ENCODE data around the gene SNX14. TPM values are rescaled to one million over a fixed set of nuclear protein-coding genes. Genes with fewer than 3 reads are reported as not detected.

The SNX14 gene
- total RNA-seq, 1 experiment from 2014 or later, result 84.8 TPM

DNA sequence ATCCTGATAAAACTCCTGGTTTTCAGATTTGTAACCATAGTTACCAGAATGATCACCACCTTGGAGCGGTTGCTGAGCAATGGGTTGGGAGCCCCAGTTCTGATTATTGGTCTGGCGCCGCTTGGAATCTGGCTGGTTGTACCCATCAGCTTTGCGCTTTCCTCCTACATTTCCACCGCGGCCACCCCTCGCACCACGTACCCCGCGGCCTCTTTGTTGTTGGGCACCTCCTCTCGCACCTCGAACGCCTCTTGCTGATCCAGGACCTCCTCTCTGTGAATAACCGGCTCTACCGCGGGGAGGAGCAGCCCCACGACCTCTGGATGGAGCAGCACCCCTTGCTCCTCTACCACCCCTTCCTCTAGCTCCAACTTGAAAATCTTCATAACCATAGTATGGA lies 21.1 kb upstream of the SNX14 start:
- POLR2A ChIA-PET, result no interaction called here
- Histone ChIP-seq H3K79me2 (ENCODE audit: insufficient read depth, low read length) (peaks cover 94% of the 10 kb centered on the region), H3K27ac (ENCODE audit: low read depth, low read length) (no peak overlapping the region), H4K20me1 (ENCODE audit: insufficient read depth) (peaks cover 48% of the 10 kb centered on the region), H3K9ac (ENCODE audit: low read length) (no peak overlapping the region), H3K4me3 (replicated peaks in 1 of 2; ENCODE audit: low read depth in 1 of 2, low read length in 2 of 2) (no peak overlapping the region), H2AFZ (ENCODE audit: low read depth, low read length, poor library complexity, severe bottlenecking) (no peak overlapping the region), H3K27me3 (ENCODE audit: insufficient read depth, low read length) (no peaks in the 10 kb centered on the region), H3K4me1 (ENCODE audit: control insufficient read depth in 1 of 2, insufficient read depth in 2 of 2, low read length in 2 of 2) (no peaks in the 10 kb centered on the region), H3K4me2 (ENCODE audit: low read length) (no peak overlapping the region), H3K9me3 (ENCODE audit: control insufficient read depth in 1 of 2, insufficient read depth in 1 of 2, low read depth in 1 of 2, low read length in 2 of 2) (no peaks in the 10 kb centered on the region), H3K36me3 (ENCODE audit: control insufficient read depth in 1 of 2, insufficient read depth in 2 of 2, low read length in 2 of 2) (peaks cover 73 to 77% of the 10 kb centered on the region in 2 experiments), H3K9me2 (ENCODE audit: insufficient read depth) (no peaks in the 10 kb centered on the region)
- no peak; the same call in 1 of the 2 replicates for ATAC-seq
- RAD21 ChIA-PET (ENCODE audit: low non-redundant PET in 1 of 2, low total read pairs in 2 of 2, uncharacterized antibody in 2 of 2, unreplicated experiment in 2 of 2), result no interaction called here
- TF ChIP-seq ZFX (IDR thresholded peaks at IDR 0.05) (no peak), EZH2 (IDR thresholded peaks at IDR 0.05) (no peak), POLR2A (IDR thresholded peaks at IDR 0.05; ENCODE audit: borderline replicate concordance, extremely low read depth, insufficient read depth, insufficient read length) (no peak)
- TF ChIP-seq, protein P1, sequence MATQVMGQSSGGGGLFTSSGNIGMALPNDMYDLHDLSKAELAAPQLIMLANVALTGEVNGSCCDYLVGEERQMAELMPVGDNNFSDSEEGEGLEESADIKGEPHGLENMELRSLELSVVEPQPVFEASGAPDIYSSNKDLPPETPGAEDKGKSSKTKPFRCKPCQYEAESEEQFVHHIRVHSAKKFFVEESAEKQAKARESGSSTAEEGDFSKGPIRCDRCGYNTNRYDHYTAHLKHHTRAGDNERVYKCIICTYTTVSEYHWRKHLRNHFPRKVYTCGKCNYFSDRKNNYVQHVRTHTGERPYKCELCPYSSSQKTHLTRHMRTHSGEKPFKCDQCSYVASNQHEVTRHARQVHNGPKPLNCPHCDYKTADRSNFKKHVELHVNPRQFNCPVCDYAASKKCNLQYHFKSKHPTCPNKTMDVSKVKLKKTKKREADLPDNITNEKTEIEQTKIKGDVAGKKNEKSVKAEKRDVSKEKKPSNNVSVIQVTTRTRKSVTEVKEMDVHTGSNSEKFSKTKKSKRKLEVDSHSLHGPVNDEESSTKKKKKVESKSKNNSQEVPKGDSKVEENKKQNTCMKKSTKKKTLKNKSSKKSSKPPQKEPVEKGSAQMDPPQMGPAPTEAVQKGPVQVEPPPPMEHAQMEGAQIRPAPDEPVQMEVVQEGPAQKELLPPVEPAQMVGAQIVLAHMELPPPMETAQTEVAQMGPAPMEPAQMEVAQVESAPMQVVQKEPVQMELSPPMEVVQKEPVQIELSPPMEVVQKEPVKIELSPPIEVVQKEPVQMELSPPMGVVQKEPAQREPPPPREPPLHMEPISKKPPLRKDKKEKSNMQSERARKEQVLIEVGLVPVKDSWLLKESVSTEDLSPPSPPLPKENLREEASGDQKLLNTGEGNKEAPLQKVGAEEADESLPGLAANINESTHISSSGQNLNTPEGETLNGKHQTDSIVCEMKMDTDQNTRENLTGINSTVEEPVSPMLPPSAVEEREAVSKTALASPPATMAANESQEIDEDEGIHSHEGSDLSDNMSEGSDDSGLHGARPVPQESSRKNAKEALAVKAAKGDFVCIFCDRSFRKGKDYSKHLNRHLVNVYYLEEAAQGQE (IDR thresholded peaks at IDR 0.05; ENCODE audit: low read depth), result no peak
- TF ChIP-seq, protein P2, sequence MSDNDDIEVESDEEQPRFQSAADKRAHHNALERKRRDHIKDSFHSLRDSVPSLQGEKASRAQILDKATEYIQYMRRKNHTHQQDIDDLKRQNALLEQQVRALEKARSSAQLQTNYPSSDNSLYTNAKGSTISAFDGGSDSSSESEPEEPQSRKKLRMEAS (IDR thresholded peaks at IDR 0.05), result no peak
- CTCF ChIA-PET, result no interaction called here
- no peak for DNase-seq (ENCODE audit: low read depth, low spot score)
- intact Hi-C loops (cut with micrococcal nuclease), result no loop called here
- BruUV-seq (replicated peaks), result no TSS peak
